Anterior cingulate cortex (tissue), 58 donors: ENCODE results near the gene PI4KA.

Source experiments
- DNase-seq, 58 donors: peaks; one replicate each; lab custom pipeline; 2025; lab: John Stamatoyannopoulos, UW

Gene PI4KA

DNA sequence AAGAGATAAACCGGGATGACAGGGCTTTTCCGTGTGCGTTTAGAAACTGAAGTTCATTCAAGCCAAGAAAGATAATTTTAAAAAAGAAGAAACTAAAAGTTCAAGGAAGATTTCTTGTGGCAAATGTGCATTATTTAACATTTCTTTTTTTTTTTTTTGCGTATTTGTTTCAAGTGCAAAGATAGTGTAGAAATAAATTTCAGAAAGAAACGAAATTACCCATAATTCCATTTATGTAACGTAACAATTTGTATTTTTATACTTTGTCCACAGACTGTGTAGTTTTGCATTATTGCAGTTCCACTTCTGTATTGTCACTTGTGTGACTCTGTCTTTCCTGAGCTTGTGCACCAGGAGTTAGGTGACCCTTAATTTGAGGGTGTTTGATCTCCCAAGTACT, 24.2 kb upstream of the PI4KA start:
- no peak for DNase-seq

DNA sequence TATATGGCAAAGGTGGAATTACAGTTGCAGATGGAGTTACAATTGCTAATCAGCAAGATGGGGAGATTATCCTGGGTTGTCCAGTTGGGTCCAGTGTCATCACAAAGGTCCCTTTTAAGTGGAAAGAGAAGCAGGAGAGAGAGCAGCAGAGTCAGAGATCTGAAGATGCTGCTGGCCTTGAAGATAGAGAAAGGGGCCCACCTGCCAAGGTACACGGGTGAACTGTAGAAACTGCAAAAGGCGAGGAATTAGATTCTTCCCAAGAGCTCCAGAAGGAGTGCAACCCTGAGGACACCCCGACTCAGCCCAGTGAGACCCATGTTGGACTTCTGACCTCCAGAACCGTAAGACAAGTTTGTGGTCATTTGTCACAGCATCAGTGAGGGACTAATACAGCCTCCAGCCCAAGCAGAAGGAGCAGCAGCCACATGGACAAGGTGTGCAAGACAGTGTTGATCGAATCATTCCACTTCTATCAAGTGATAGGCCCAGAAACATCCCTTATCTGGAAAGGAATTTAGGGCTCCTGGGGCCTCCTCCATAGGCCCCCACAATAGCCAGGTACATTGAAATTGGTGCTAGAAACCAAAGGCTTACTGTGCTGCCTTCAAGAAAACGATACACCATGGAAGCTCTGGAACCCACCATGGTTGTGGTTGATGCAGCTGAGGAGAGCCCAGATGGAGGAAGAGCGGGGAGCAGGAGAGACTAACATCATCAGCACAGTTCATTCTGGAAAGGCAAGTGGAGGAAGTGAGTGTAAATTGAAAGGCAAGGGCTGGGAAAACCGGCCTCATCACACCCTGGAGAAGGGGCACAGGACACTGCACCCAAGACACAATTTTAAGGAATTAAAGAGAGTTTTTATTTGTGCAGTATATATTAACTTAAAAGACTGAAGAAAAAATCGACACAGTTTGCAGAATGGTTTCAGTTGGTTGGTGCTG, 23.5 kb upstream of the PI4KA start:
- no peak for DNase-seq

GRCh38 chr22:20881231-20881630, 22.6 kb upstream of the PI4KA start:
- DNase-seq = no peak

DNA sequence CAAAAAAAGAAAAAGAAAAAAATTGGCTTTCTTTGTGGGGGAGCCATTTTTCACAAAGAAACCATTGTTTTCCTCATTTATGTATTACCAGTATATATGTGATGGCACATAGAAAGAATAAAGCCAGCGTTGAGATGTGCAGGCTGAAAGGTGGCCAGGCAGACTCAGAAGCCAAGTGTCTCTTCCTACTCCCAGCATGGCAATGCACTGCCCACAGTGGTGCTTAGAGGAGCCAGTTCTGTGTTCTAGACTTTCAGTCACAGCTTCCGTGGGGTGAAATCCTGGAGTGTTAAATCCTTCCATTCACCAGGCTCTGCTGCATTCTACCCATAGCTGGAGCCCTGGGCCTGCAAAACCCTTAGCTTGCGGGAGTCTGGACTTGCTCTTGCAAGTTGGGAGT, 19.1 kb upstream of the PI4KA start:
- DNase-seq = peak in 5 of 58 donors; percentile 13 to 43 (median 25)

DNA sequence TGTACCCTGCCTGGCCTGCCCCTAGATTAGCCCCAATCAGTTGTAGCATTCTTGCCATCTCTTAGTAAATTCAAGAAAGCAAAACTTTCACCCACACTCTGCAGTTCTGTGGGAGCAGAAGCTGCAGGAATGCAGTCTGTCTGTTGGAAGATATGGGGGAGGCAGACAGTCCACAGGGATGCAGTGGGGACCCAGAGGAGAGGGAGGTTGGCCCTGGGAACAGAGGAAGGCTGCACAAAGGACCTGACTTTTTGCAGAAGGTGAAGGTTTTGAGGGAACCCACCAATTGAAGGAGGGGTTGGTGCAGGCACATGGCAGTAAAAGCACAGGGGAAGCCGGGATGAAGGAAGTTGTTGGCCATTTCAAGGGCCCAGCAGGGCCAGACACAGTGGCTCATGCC, 16.7 kb upstream of the PI4KA start:
- no peak for DNase-seq

DNA sequence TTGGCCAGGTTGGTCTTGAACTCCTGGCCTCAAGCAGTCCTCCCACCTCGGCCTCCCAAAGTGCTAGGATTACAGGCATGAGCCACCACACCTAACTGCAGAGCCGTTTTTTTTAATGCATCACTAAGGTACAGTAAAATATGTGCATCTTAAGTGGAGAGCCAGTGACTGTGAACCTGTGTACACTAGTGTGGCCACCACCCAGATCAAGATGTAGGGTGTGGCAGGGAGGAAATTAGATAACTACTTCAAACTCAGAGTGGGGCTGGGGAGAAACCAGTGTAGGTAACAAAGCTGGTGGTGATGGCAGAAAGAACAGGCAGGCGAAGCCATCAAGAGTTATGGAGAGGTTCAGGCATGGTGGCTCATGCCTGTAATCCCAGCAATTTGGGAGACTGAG, 14.6 kb upstream of the PI4KA start:
- no peak for DNase-seq

- DNase-seq = no peak
Observed at GRCh38 chr22:20869234-20869633, 10.6 kb upstream of the PI4KA start.

DNA sequence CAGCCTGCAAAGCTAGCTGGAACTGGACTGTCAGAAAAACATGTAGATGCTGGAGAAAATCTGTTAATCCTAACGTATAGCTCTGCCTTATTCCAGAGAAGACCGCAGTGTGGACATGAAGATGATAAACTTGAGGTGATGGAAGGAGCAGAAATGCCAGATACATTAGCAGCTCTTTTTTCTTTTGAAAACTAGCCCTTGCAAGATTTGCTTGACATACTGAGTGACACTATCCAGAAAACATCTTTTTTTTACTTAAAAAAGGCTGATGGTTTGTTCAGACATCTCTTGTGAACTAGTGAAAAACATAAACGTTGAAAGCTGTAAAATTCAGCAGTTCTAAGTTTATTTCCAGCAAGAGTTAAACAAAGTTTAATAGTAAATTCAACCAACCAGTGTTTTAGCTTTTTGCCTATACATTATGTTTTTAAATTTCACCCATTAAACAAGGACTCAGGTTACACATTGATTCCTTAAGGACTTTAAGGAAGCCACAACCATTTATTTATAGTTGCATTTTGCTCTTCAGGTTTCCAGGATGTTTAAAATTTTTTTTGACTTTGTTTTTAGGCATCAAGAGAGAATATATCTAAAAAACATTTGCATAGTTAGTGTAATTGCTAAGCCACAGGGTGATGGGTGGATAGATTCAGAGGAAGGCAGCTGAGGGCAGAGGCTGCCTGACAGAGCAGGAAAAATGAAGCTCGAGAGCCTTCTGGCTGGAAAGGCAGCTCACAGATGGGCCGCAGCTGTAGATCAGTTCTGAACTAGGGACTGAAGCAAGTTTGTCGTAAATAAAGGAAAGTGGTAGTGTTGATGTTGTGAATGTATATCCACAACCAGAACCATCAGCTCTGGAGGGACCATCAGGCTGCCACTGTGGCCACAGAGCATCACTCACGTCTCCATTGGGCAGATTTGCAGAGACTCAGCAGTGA, 9.7 kb upstream of the PI4KA start:
- no peak for DNase-seq

DNA sequence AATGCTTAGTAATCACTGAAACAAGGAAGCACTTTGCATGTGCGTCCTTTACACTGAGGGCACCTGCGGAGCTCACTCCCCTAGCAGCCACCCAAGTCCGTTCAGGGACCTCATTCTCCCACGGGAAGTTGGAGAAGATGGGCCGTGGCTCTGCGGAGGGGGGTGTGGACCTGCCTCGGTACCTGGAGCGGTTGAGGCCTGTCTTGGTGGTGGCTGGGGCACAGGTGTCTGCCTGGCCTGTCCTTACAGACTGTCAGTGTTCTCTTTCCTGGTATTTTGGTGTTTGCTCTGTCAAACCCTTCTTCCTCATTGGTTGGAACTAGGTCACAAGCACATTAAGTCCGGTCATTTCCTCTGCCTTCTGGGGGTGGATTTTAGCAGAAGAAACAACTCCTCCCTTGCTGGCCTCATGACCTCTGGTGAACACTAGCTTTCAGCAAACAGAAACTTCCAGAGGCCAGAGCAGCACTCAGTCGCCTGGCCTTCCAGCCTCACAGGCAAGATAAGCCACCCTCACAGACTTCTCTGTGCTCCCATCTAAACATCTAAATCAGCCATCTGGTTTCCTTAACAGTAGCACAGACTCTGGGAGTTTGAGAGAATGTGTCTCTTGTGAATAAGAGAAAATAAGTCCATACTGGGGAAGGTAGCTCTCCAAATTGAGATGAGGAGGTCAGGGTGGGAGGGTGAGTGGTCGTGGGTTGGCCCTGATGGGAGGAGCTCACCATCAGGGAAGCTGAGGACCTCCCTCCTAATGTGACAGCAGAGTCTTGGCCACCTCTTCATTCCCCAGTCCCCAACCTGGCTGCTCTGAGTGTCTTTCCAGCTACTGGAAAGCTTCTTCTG, 8.8 kb upstream of the PI4KA start:
- peak in 8 of 58 donors; percentile 8 to 42 (median 25) for DNase-seq

DNA sequence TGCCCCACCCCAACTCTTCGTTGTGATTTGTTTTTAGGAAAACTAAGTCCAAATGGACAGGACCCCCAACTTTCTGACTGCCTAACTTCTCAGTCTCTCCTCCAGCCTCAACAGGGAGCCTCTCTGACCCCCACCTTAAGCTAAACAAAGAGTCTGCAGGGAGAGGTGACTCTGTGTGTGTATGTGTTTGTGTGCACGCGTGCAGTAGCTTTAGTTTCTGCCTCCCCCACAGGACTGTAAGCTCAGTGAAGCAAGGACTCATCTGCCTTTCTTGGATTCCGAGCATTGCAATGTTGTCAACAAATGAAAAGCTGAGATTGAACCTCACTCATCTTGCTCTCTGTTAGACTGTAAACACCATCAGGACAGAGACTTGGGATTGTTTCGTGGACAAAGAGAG, 8.1 kb upstream of the PI4KA start:
- DNase-seq = no peak

DNA sequence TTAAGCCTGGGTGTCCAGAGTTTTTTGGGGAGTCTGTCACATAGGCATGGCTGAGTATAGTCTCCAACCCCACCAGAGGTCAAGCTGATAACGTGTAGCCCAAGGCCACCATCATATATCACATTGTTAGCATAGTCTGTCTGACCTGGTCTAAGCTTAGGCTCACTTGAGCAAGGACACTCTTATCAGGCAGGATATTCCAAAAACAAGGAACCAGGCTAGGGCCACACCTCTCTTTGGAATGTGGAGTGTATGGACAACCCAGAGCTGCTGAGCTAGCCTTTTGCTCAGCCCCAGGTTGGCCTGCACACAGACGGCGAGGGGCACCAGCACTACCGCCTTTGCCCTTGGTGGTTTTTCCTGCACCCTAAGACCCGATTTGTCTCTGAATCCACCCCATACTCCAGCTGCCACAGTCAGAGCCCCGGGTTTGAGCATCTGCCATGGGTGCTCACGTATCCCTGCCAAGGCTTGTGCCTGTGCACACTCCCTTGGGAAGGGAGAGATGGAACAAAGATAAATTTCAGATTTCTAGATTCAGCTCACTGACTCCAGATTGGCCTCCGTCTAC, 7.3 kb upstream of the PI4KA start:
- DNase-seq = no peak

DNA sequence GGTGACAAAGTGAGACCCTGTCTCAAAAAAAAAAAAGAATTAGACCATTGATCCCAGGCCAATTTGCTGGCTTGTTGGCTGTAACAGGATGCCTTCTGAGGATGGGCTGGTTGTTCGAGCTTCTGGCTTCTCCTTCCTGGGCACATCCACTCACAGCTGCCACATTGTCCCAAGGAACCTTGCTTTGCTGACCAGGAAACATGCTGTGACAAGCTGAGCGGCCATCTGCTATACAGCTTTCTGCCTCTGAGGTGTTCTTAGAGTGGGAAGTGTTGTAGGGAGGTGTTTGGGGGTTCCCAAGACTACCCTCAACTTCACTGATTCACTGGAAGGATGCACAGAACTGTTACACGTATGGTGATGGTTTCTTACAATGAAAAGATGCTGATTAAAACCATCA, 6.7 kb upstream of the PI4KA start:
- no peak for DNase-seq

GRCh38 chr22:20864186-20864908, 5.7 kb upstream of the PI4KA start:
- no peak for DNase-seq

GRCh38 chr22:20863366-20863765, 4.8 kb upstream of the PI4KA start:
- DNase-seq = no peak

DNA sequence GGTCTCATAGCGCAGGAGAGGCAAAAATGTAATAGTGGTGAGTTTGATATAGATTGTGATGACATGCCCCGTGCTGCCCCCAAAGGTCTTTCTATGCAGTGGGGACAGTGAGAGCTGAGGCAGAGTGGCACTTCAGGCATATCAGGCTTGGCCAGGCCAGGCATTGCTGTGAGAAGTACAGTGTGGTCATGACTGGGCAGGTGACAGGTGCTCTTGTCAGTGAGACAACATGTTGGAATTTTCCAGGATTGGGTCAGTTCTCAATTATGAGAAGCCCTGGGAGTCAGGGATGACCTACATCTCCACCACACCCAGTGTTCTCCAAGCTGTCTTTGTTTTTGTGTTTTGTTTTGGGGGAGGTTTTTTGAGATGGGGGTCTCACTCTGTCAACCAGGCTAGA, 3.9 kb upstream of the PI4KA start:
- no peak for DNase-seq

- DNase-seq = no peak
Observed at GRCh38 chr22:20859615-20860014, 1.0 kb upstream of the PI4KA start.

DNA sequence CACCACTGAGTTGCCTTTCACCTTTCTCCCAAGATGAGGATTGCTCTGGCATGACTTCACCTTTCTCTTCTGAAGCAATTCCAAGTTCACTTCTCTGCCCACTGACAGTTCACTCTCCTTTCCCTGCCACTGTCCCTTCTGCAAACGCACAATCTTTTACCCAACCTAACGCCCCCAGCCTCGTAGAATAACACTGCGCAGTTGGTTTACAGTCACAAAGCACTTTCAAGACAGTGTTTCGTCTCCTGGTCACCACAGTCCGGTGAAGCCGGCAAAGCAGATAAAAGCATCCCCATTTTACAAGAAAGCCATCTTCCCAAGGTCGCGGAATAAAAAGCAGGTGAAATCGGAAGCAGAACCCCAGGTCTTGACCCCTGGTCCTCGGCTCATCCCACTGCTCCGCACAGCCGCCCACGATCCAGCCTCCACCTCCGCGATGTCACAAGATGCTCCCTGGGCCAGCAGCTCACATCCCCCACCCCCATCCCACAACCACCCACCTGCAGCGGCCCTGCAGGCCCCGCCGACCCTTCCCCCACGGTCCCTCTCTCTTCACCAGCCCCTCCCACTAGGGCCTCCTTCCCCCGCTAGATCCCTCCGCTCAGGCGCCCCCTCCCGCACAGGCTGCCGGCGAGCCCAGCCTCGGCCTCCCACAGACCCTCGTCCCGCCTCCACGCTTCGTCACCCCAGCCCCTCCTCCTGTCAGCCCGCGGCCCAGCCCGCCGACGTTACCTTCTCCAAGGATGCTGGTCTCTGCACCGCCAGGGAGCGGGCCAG, 585 bp downstream of the PI4KA start:
- DNase-seq = peak in 53 of 58 donors; percentile 68 to 92 (median 84)

GRCh38 chr22:20857247-20857643, 1.4 kb downstream of the PI4KA start:
- no peak for DNase-seq

DNA sequence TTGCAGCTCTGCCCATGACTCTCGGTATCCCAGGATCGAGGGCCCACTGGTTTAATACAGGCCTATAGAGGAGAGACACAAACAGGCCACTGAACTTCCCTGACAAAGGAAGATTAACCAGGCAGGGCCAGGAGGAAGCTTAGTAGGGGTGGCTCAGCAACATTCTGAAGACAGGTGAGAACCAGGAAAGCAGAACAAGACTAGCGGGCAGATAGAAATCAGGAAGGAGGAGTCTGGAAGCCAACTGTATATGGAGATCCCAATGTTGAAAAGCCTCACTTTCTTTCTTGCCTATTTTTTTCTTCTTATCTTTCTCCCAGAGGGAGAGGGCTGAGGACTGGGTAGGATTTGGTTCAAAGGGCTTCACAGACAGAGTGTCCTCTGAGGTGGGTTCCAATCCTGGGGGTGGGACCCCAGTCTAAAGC, 5.4 kb downstream of the PI4KA start:
- DNase-seq = no peak
